ENCODE data around the gene MAGEA11.
"Not testable (repeated sequence)": the region's sequence is repeated elsewhere in the genome, so short reads cannot be mapped to it uniquely, and the experiment has no call there.

MAGEA11 gene

GRCh38 chrX:149711545-149712236 lies at the start of gene MAGEA11:
Gene MAGEA11 (plus strand): TSS chrX:149712060. CDS start chrX:149713160, 1,100 bp downstream.
- no peak for DNase-seq

- not testable (repeated sequence) for DNase-seq
Measured at GRCh38 chrX:149675088-149675487, 36.8 kb upstream of the MAGEA11 start.

- not testable (repeated sequence) for DNase-seq
Measured at GRCh38 chrX:149675554-149675953, 36.3 kb upstream of the MAGEA11 start.

GRCh38 chrX:149679164-149679678 lies 32.6 kb upstream of the MAGEA11 start:
- DNase-seq, result not testable (repeated sequence)

- no peak for DNase-seq
Measured at GRCh38 chrX:149681182-149681581, 30.7 kb upstream of the MAGEA11 start.

GRCh38 chrX:149682031-149682430 lies 29.8 kb upstream of the MAGEA11 start:
- DNase-seq, result no peak

GRCh38 chrX:149682956-149683947 lies 28.6 kb upstream of the MAGEA11 start:
- no peak for DNase-seq

GRCh38 chrX:149683966-149684730 lies 27.7 kb upstream of the MAGEA11 start:
- no peak for DNase-seq

- no peak for DNase-seq
Measured at GRCh38 chrX:149687991-149688390, 23.9 kb upstream of the MAGEA11 start.

- DNase-seq, result no peak
Measured at GRCh38 chrX:149688552-149688951, 23.3 kb upstream of the MAGEA11 start.

- no peak for DNase-seq
Measured at GRCh38 chrX:149691794-149692193, 20.1 kb upstream of the MAGEA11 start.

GRCh38 chrX:149692686-149693272 lies 19.1 kb upstream of the MAGEA11 start:
- DNase-seq, result not testable (repeated sequence)

GRCh38 chrX:149699761-149700160 lies 12.1 kb upstream of the MAGEA11 start:
- no peak for DNase-seq

GRCh38 chrX:149704664-149705063 lies 7.2 kb upstream of the MAGEA11 start:
- no peak for DNase-seq

- no peak for DNase-seq
Measured at GRCh38 chrX:149707147-149707901, 4.5 kb upstream of the MAGEA11 start.

GRCh38 chrX:149712831-149713230 lies 971 bp downstream of the MAGEA11 start:
- no peak for DNase-seq

- no peak for DNase-seq
Measured at GRCh38 chrX:149713279-149714050, 1.6 kb downstream of the MAGEA11 start.

GRCh38 chrX:149715468-149715867 lies 3.6 kb downstream of the MAGEA11 start:
- no peak for DNase-seq

GRCh38 chrX:149716632-149717031 lies 4.8 kb downstream of the MAGEA11 start:
- no peak for DNase-seq

- DNase-seq, result no peak
Measured at GRCh38 chrX:149717803-149718202, 5.9 kb downstream of the MAGEA11 start.

GRCh38 chrX:149718757-149719156 lies 6.9 kb downstream of the MAGEA11 start:
- DNase-seq, result no peak
